H1 (cell line): Measurements from ENCODE around the gene HOXB5. TPM values are rescaled to one million over a fixed set of nuclear protein-coding genes. Genes with fewer than 3 reads are reported as not detected.

Experiments
- CTCF ChIA-PET: fragments of 300-600 bp; sonication (Branson Sonifier 250); formaldehyde crosslinking; loops from one replicate; lab custom pipeline; 2021; ENCODE audit not compliant: partially characterized antibody; lab: Charles Lee
- POLR2A ChIA-PET: fragments of 300-600 bp; sonication (Branson Sonifier 250); formaldehyde crosslinking; loops from one replicate; lab custom pipeline; 2021; ENCODE audit warnings: inconsistent platforms; ENCODE audit not compliant: partially characterized antibody; lab: Charles Lee
- DNase-seq, 2 experiments: peaks; one replicate each; pipeline versions ENCODE4 v3.0.0 to v3.0.0-alpha.2; 2010 to 2022; ENCODE audit warnings: low spot score in 2 of 2, low read depth in 1 of 2, mixed read lengths in 1 of 2
- FAIRE-seq: peaks from 2 replicates; lab custom pipeline; 2011; peaks lifted over from hg19 to GRCh38; lab: Jason Lieb, UNC
- H2AFZ ChIP-seq: 2 replicates; pipeline ENCODE4 v1.8.1; 2012; ENCODE audit warnings: low read length, inconsistent platforms
- H2AK5ac ChIP-seq: 2 replicates; pipeline ENCODE4 v1.6.1; 2013; ENCODE audit warnings: low read depth, low read length
- H2BK120ac ChIP-seq: replicated peaks from 2 replicates; pipeline ENCODE3; 2013; ENCODE audit warnings: low read depth, low read length, inconsistent platforms
- H2BK12ac ChIP-seq: 2 replicates; pipeline ENCODE4 v1.6.1; 2013; ENCODE audit warnings: low read depth, low read length
- H2BK15ac ChIP-seq: 2 replicates; pipeline ENCODE4 v1.6.1; 2013; ENCODE audit warnings: low read length
- H2BK20ac ChIP-seq: 2 replicates; pipeline ENCODE4 v1.6.1; 2013; ENCODE audit warnings: low read length
- H2BK5ac ChIP-seq: 2 replicates; pipeline ENCODE4 v1.6.1; 2013; ENCODE audit warnings: low read depth, low read length
- H3K14ac ChIP-seq: 2 replicates; pipeline ENCODE4 v1.6.1; 2013; ENCODE audit warnings: inconsistent platforms; ENCODE audit not compliant: insufficient read length
- H3K18ac ChIP-seq: 2 replicates; pipeline ENCODE4 v1.6.1; 2013; ENCODE audit warnings: low read length; ENCODE audit errors: extremely low read depth
- H3K23ac ChIP-seq: 2 replicates; pipeline ENCODE4 v1.6.1; 2013; ENCODE audit warnings: inconsistent platforms; ENCODE audit not compliant: insufficient read length
- H3K23me2 ChIP-seq: 2 replicates; pipeline ENCODE4 v1.6.1; 2013; ENCODE audit warnings: low read depth, low read length
- H3K27ac ChIP-seq: 2 replicates; pipeline ENCODE4 v1.6.1; 2011; ENCODE audit warnings: low read depth, low read length, inconsistent platforms
- H3K27me3 ChIP-seq, 4 experiments: replicated peaks in 1 of 4; 1 replicate in 1 of 4; 2 replicates in 3 of 4; pipeline versions ENCODE4 v1.6.1 to v1.8.1; 2011 to 2013; ENCODE audit warnings: low read length in 3 of 4, mild to moderate bottlenecking in 3 of 4, inconsistent platforms in 2 of 4, mixed read lengths in 2 of 4, moderate library complexity in 1 of 4; ENCODE audit not compliant: control insufficient read depth in 3 of 4, insufficient read depth in 3 of 4; ENCODE audit errors: extremely low read depth in 1 of 4
- H3K36me3 ChIP-seq, 4 experiments: 2 replicates each; pipeline versions ENCODE4 v1.6.1 to v1.8.1; 2011 to 2013; ENCODE audit warnings: mild to moderate bottlenecking in 4 of 4, low read length in 3 of 4, moderate library complexity in 2 of 4, control low read depth in 1 of 4, inconsistent platforms in 1 of 4; ENCODE audit not compliant: insufficient read depth in 4 of 4, control insufficient read depth in 2 of 4
- H3K4ac ChIP-seq: replicated peaks from 2 replicates; pipeline ENCODE3; 2013; ENCODE audit warnings: low read length, low read depth, mixed read lengths, inconsistent platforms; ENCODE audit not compliant: insufficient read length
- H3K4me1 ChIP-seq, 4 experiments: replicated peaks in 1 of 4; 1 replicate in 1 of 4; 2 replicates in 3 of 4; pipeline versions ENCODE4 v1.6.1 to v1.8.1; 2011 to 2013; ENCODE audit warnings: low read length in 3 of 4, inconsistent platforms in 2 of 4, mixed read lengths in 1 of 4; ENCODE audit not compliant: insufficient read depth in 4 of 4, control insufficient read depth in 3 of 4
- H3K4me2 ChIP-seq, 2 experiments: 2 replicates each; pipeline versions ENCODE4 v1.6.1 to v1.8.1; 2011 to 2013; ENCODE audit warnings: low read depth in 2 of 2, low read length in 2 of 2, control low read depth in 1 of 2, inconsistent platforms in 1 of 2, mild to moderate bottlenecking in 1 of 2; ENCODE audit not compliant: insufficient read depth in 1 of 2
- H3K4me3 ChIP-seq, 4 experiments: fragments of 200-600, 300-600 bp in 1 of 4; sonication (generic), shearing (Covaris generic), sonication (Bioruptor Twin) in 1 of 4; 2 replicates each; pipeline versions ENCODE4 v1.5.1 to v1.8.1; 2011 to 2016; ENCODE audit warnings: low read length in 4 of 4, low read depth in 3 of 4, control low read depth in 2 of 4, inconsistent platforms in 2 of 4, mild to moderate bottlenecking in 2 of 4, mixed read lengths in 1 of 4, moderate library complexity in 1 of 4; ENCODE audit not compliant: insufficient read depth in 2 of 4; ENCODE audit errors: extremely low read depth in 1 of 4
- H3K56ac ChIP-seq: replicated peaks from 2 replicates; pipeline ENCODE3; 2013; ENCODE audit warnings: low read depth, mild to moderate bottlenecking, mixed read lengths, low read length, inconsistent platforms; ENCODE audit not compliant: insufficient read length
- H3K79me1 ChIP-seq: 2 replicates; pipeline ENCODE4 v1.6.1; 2013; ENCODE audit warnings: low read depth, low read length, control low read depth
- H3K79me2 ChIP-seq, 2 experiments: 2 replicates each; pipeline versions ENCODE4 v1.6.1 to v1.8.1; 2012 to 2013; ENCODE audit warnings: low read length in 2 of 2, mild to moderate bottlenecking in 2 of 2, inconsistent platforms in 1 of 2; ENCODE audit not compliant: insufficient read depth in 2 of 2, control insufficient read depth in 1 of 2
- H3K9ac ChIP-seq, 4 experiments: replicated peaks in 1 of 4; 1 replicate in 1 of 4; 2 replicates in 3 of 4; pipeline versions ENCODE4 v1.6.1 to v1.8.1; 2011 to 2013; ENCODE audit warnings: low read depth in 3 of 4, low read length in 3 of 4, control low read depth in 2 of 4, mild to moderate bottlenecking in 2 of 4, moderate library complexity in 2 of 4, inconsistent platforms in 1 of 4; ENCODE audit errors: extremely low read depth in 1 of 4
- H3K9me3 ChIP-seq, 2 experiments: 2 replicates each; pipeline versions ENCODE4 v1.6.1 to v1.8.1; 2012 to 2013; ENCODE audit warnings: mild to moderate bottlenecking in 2 of 2, moderate library complexity in 2 of 2, control low read depth in 1 of 2, inconsistent platforms in 1 of 2, low read depth in 1 of 2, low read length in 1 of 2, mixed read lengths in 1 of 2; ENCODE audit not compliant: insufficient read depth in 2 of 2
- H4K20me1 ChIP-seq, 2 experiments: replicated peaks in 1 of 2; 2 replicates each; pipeline versions ENCODE3 to v1.8.1; 2011 to 2013; ENCODE audit warnings: inconsistent platforms in 2 of 2, low read length in 2 of 2, mild to moderate bottlenecking in 1 of 2; ENCODE audit not compliant: insufficient read depth in 2 of 2, control insufficient read depth in 1 of 2
- H4K5ac ChIP-seq: 2 replicates; pipeline ENCODE4 v1.6.1; 2013; ENCODE audit warnings: low read length, low read depth, mixed read lengths, inconsistent platforms; ENCODE audit not compliant: insufficient read length
- H4K8ac ChIP-seq: 2 replicates; pipeline ENCODE4 v1.8.0; 2013; ENCODE audit warnings: mild to moderate bottlenecking, moderate library complexity, low read length, inconsistent platforms; ENCODE audit not compliant: insufficient read depth; ENCODE audit errors: extremely low read depth
- H4K91ac ChIP-seq: replicated peaks from 2 replicates; pipeline ENCODE3; 2013; ENCODE audit warnings: low read length, mixed read lengths, inconsistent platforms; ENCODE audit not compliant: insufficient read length
- KDM4A ChIP-seq: IDR thresholded peaks from one replicate; pipeline ENCODE4 v1.7.1; 2012; ENCODE audit warnings: low read depth, mild to moderate bottlenecking, moderate library complexity, low read length, inconsistent platforms; ENCODE audit not compliant: severe bottlenecking
- MAFK ChIP-seq: IDR thresholded peaks from 2 replicates; pipeline ENCODE4 v1.6.1; 2012; ENCODE audit warnings: low read depth, mild to moderate bottlenecking, improper control_type of control experiment, low read length
- RXRA ChIP-seq: IDR thresholded peaks from 2 replicates; pipeline ENCODE4 v1.6.1; 2011; ENCODE audit warnings: low read depth, mild to moderate bottlenecking, low read length, moderate library complexity; ENCODE audit not compliant: insufficient read depth
- SP1 ChIP-seq: IDR thresholded peaks from 2 replicates; pipeline ENCODE4 v1.6.1; 2011; ENCODE audit warnings: low read depth, low read length
- SUZ12 ChIP-seq: fragments of 200-600 bp; sonication (generic); IDR thresholded peaks from 2 replicates; pipeline ENCODE4 v1.6.1; 2012; ENCODE audit warnings: mild to moderate bottlenecking, inconsistent platforms, low read length, moderate library complexity, mixed read lengths
- YY1 ChIP-seq: IDR thresholded peaks from 2 replicates; pipeline ENCODE4 v1.6.1; 2011; ENCODE audit warnings: low read depth, mild to moderate bottlenecking, low read length
- ZNF274 ChIP-seq: IDR thresholded peaks from 2 replicates; pipeline ENCODE4 v1.7.0; 2012; ENCODE audit warnings: low read length, borderline replicate concordance; ENCODE audit errors: extremely low read depth
- WGBS, 2 experiments: shearing (Covaris generic) in 1 of 2; methylation state at CpG; one replicate each; pipeline versions ENCODE4 v1.1.6 to v1.1.7; 2013 to 2015; ENCODE audit warnings: low lambda C conversion rate in 2 of 2, mixed read lengths in 2 of 2, inconsistent platforms in 1 of 2, low coverage in 1 of 2, missing lambda C conversion rate in 1 of 2; ENCODE audit not compliant: insufficient replicate concordance in 2 of 2, insufficient coverage in 1 of 2, insufficient read length in 1 of 2; ENCODE audit errors: extremely low coverage in 1 of 2, missing lambda C conversion rate in 1 of 2; 5-methylcytosine and 5-hydroxymethylcytosine counted together
- polyA plus RNA-seq, 7 experiments: library from polyadenylated mRNA; depleted of rRNA in 3 of 7; stranded (reverse) in 5 of 7; unstranded in 2 of 7; fragments of >200 nt in 5 of 7; fragments of 200-250 nt in 2 of 7; gene quantifications; 1 replicate in 5 of 7; 2 replicates in 1 of 7; 4 replicates in 1 of 7; pipeline versions ENCODE4 v1.2.1 to v1.2.3, GENCODE V29; 2011 to 2013; ENCODE audit warnings: missing spikeins in 2 of 7, mixed read lengths in 2 of 7
- total RNA-seq: library from RNA; stranded (reverse); fragmentation: NEBNext Ultra II Directional; extraction: Animal tissue kit (Norgen Biotek cat#: 25700); gene quantifications from 2 replicates; pipeline ENCODE4 v1.2.1, GENCODE V29; 2021
- TF ChIP-seq, protein P1 (sequence below), 3 experiments: IDR thresholded peaks; 1 replicate in 2 of 3; 2 replicates in 1 of 3; pipeline versions ENCODE4 v1.5.1 to v1.6.1; 2011; ENCODE audit warnings: low read length in 3 of 3, mild to moderate bottlenecking in 3 of 3, inconsistent platforms in 2 of 3, low read depth in 1 of 3, moderate library complexity in 1 of 3; ENCODE audit not compliant: insufficient read depth in 1 of 3; ENCODE audit errors: control extremely low read depth in 1 of 3

Gene HOXB5
- total and polyA plus RNA-seq, 2 of the 8 experiments (the other 6 are each of a cell fraction or from before 2014, with no cell fraction given): not detected

DNA sequence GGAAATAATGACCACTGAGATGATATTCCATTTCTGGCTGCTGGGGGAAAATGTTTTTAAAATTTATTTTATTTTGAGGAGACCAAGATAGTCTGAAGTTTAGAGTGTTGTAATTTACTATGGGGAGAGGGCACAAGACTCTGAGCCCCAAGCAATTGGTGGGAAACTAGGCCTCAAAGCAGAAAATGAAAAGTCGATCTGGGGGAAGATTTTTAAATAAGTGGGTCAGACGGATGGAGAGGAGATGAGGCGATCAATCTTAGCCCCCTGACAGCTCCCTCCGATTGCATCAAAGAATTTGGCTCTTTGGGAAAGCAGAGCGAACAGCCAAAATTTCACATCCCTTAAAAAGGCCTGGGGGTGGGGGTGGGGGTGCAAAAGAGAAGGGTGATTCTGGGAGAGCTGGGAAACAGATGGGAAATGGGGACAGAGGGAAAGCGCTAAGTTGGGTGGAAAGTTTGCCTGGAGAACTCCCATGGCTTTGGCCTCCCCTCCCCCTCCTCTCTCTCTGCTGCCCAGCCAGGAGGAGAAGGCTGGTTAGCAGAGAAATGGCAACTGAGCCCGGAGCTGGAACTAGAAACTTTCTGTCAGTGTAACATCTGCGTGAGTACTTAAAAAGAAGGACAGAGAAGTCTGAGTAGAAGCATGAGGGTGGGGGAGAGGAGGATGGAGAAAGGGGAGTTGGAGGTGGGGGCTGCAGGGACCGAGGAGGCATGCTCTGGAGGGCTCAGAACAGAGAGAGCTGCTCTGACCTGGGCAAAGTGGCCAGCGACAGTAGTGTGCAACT lies 47.2 kb downstream of the HOXB5 start:
- FAIRE-seq: no peak
- H2AK5ac ChIP-seq: no peak overlapping the region
- no peak overlapping the region for H3K18ac ChIP-seq
- H4K8ac ChIP-seq: no peak overlapping the region
- H4K91ac ChIP-seq: no peak overlapping the region
- no peak overlapping the region for H3K9ac ChIP-seq
- ChIA-PET CTCF (interaction anchor here (0.7 to 6.6 kb wide), 23 partner anchors 8 to 331 kb away, joined by 3 to 53 read pairs (median 3); partner anchors contain the start of genes HOXB3 and HOXB5), POLR2A (interaction anchor here (0.7 to 1.2 kb wide), 3 partner anchors 10 to 425 kb away, joined by 3 to 4 read pairs (median 3); no protein-coding TSS in a partner anchor)
- H3K27ac ChIP-seq: no peak overlapping the region
- no peaks in the 10 kb centered on the region for H3K79me2 ChIP-seq
- H3K4me2 ChIP-seq: peak overlapping the region; percentile 22 to 33; a peak in 1 of 4 replicates
- no peak overlapping the region for H4K5ac ChIP-seq
- peaks cover 0 to 3% (median 0%) of the 10 kb centered on the region in 4 experiments; a peak in 1 of 8 replicates for H3K36me3 ChIP-seq
- H3K27me3 ChIP-seq: peaks cover 92 to 100% (median 98%) of the 10 kb centered on the region in 4 experiments
- H2BK20ac ChIP-seq: no peak overlapping the region
- H3K23ac ChIP-seq: no peak overlapping the region
- H3K23me2 ChIP-seq: no peaks in the 10 kb centered on the region; the same call in 1 of the 2 replicates
- no peak overlapping the region for H2AFZ ChIP-seq
- H3K14ac ChIP-seq: no peak overlapping the region
- no peak overlapping the region for H2BK15ac ChIP-seq
- peaks cover 7 to 29% (median 12%) of the 10 kb centered on the region in 4 experiments for H3K4me1 ChIP-seq
- H2BK120ac ChIP-seq: no peak overlapping the region
- H3K4ac ChIP-seq: no peak overlapping the region
- DNase-seq: no peak
- no peak overlapping the region for H2BK5ac ChIP-seq
- H3K9me3 ChIP-seq: no peaks in the 10 kb centered on the region
- no peak overlapping the region for H3K56ac ChIP-seq
- H3K79me1 ChIP-seq: no peaks in the 10 kb centered on the region
- no peak overlapping the region for H2BK12ac ChIP-seq
- peaks cover 9 to 16% of the 10 kb centered on the region in 2 experiments for H4K20me1 ChIP-seq
- no peak overlapping the region for H3K4me3 ChIP-seq
- WGBS, 2 experiments: 4% methylated on average over 9 of the region's 10 CpGs; no CpG with 5 or more reads in 1 of the 2 experiments
- TF ChIP-seq SUZ12 (peak; percentile 62; the same call in 1 of the 2 replicates), ZNF274 (no peak), KDM4A (no peak), YY1 (no peak), RXRA (no peak), SP1 (0 out of 2 replicates have a peak, but pooled peaks have one; percentile 16), MAFK (no peak)
- TF ChIP-seq, protein P1, sequence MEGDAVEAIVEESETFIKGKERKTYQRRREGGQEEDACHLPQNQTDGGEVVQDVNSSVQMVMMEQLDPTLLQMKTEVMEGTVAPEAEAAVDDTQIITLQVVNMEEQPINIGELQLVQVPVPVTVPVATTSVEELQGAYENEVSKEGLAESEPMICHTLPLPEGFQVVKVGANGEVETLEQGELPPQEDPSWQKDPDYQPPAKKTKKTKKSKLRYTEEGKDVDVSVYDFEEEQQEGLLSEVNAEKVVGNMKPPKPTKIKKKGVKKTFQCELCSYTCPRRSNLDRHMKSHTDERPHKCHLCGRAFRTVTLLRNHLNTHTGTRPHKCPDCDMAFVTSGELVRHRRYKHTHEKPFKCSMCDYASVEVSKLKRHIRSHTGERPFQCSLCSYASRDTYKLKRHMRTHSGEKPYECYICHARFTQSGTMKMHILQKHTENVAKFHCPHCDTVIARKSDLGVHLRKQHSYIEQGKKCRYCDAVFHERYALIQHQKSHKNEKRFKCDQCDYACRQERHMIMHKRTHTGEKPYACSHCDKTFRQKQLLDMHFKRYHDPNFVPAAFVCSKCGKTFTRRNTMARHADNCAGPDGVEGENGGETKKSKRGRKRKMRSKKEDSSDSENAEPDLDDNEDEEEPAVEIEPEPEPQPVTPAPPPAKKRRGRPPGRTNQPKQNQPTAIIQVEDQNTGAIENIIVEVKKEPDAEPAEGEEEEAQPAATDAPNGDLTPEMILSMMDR (IDR thresholded peaks at IDR 0.05; ENCODE audit: control extremely low read depth in 1 of 3, insufficient read depth in 1 of 3, low read depth in 1 of 3, low read length in 3 of 3): no peak
